ENCODE measurements around the gene TBC1D2.

- peak; percentile 41 for TF ChIP-seq CTCF (conservative IDR thresholded peaks at IDR 0.05; ENCODE audit: low read length)
- no peak for TF ChIP-seq EZH2phosphoT487 (IDR thresholded peaks at IDR 0.05; ENCODE audit: borderline replicate concordance, low read depth, low read length)
Observed at GRCh38 chr9:98259791-98260190, 4.3 kb upstream of the TBC1D2 start.
